WTC11 (cell line): ENCODE measurements around the gene MED15. TPM values are rescaled to one million over a fixed set of nuclear protein-coding genes. Genes with fewer than 3 reads are reported as not detected.

ENCODE experiments used
- ATAC-seq: fragments of 200-7000 bp; cut with Tn5 transposase; 2 replicates; pipeline ENCODE4 v1.10.0; 2021; ENCODE audit warnings: mild to moderate bottlenecking, moderate library complexity
- CTCF ChIA-PET: fragments of 300-600 bp; sonication (Branson Sonifier 250); formaldehyde crosslinking; loops from one replicate; lab custom pipeline; 2021; ENCODE audit warnings: antibody characterized with exemption; lab: Charles Lee
- POLR2A ChIA-PET: fragments of 350-600 bp; sonication (Branson Sonifier 250); formaldehyde crosslinking; loops from one replicate; lab custom pipeline; 2021; ENCODE audit warnings: antibody characterized with exemption; lab: Charles Lee
- DNase-seq: peaks from one replicate; pipeline ENCODE4 v3.0.0; 2021; ENCODE audit warnings: low spot score
- H3K27ac Mint-ChIP-seq: 2 replicates; pipeline ENCODE4 v1.8.0; 2021; ENCODE audit warnings: mixed read lengths
- H3K27me3 Mint-ChIP-seq: 2 replicates; pipeline ENCODE4 v1.8.0; 2021; ENCODE audit warnings: low read depth, mild to moderate bottlenecking, moderate library complexity, mixed read lengths
- H3K36me3 Mint-ChIP-seq: 2 replicates; pipeline ENCODE4 v1.8.0; 2021; ENCODE audit warnings: mixed read lengths
- H3K4me1 Mint-ChIP-seq: 2 replicates; pipeline ENCODE4 v1.8.0; 2022; ENCODE audit warnings: mixed read lengths
- H3K4me3 Mint-ChIP-seq: 2 replicates; pipeline ENCODE4 v1.8.0; 2021; ENCODE audit warnings: mild to moderate bottlenecking, moderate library complexity, mixed read lengths
- H3K9me3 Mint-ChIP-seq: 2 replicates; pipeline ENCODE4 v1.8.0; 2021; ENCODE audit warnings: mixed read lengths
- ELF4 ChIP-seq: sonication (generic); formaldehyde crosslinking; IDR thresholded peaks from 2 replicates; pipeline ENCODE4 v1.8.1; 2022; ENCODE audit warnings: low read depth, mild to moderate bottlenecking, moderate library complexity, missing genetic modification reagents
- KAT7 ChIP-seq: sonication (generic); formaldehyde crosslinking; IDR thresholded peaks from 2 replicates; pipeline ENCODE4 v1.8.1; 2023; ENCODE audit warnings: missing genetic modification reagents, mild to moderate bottlenecking, borderline replicate concordance
- MXD4 ChIP-seq: fragments of 250-450 bp; sonication (Bioruptor Pico); IDR thresholded peaks from 2 replicates; pipeline ENCODE4 v1.8.0; 2021; ENCODE audit warnings: mild to moderate bottlenecking, moderate library complexity, borderline replicate concordance
- MYBL2 ChIP-seq: sonication (generic); formaldehyde crosslinking; IDR thresholded peaks from 2 replicates; pipeline ENCODE4 v1.8.1; 2023; ENCODE audit warnings: mild to moderate bottlenecking, moderate library complexity, missing genetic modification reagents
- NFE2L1 ChIP-seq: sonication (generic); formaldehyde crosslinking; IDR thresholded peaks from 2 replicates; pipeline ENCODE4 v1.8.1; 2023; ENCODE audit warnings: missing genetic modification reagents
- NFYB ChIP-seq: sonication (generic); formaldehyde crosslinking; conservative IDR thresholded peaks from 2 replicates; pipeline ENCODE4 v1.8.0; 2022; ENCODE audit warnings: low read depth, missing genetic modification reagents
- OVOL2 ChIP-seq: fragments of 250-450 bp; sonication (Bioruptor Pico); IDR thresholded peaks from 2 replicates; pipeline ENCODE4 v1.9.0; 2021; ENCODE audit warnings: mild to moderate bottlenecking, borderline replicate concordance
- PRRX2 ChIP-seq: fragments of 250-450 bp; sonication (Bioruptor Pico); IDR thresholded peaks from 2 replicates; pipeline ENCODE4 v1.8.0; 2021; ENCODE audit warnings: mild to moderate bottlenecking
- TCF7 ChIP-seq: sonication (generic); formaldehyde crosslinking; IDR thresholded peaks from 2 replicates; pipeline ENCODE4 v1.8.0; 2022; ENCODE audit warnings: mild to moderate bottlenecking, low read depth, missing genetic modification reagents, moderate library complexity
- TP53 ChIP-seq: sonication (generic); formaldehyde crosslinking; IDR thresholded peaks from 2 replicates; pipeline ENCODE4 v1.8.1; 2023; ENCODE audit warnings: mild to moderate bottlenecking, missing genetic modification reagents
- ZNF416 ChIP-seq: fragments of 250-450 bp; sonication (Bioruptor Pico); IDR thresholded peaks from 2 replicates; pipeline ENCODE4 v1.9.0; 2021; ENCODE audit warnings: mild to moderate bottlenecking, inconsistent platforms
- total RNA-seq: library from RNA; stranded (reverse); gene quantifications from 3 replicates; pipeline ENCODE4 v1.2.3, GENCODE V29; 2021
- TF ChIP-seq, protein P1 (sequence below): sonication (generic); formaldehyde crosslinking; IDR thresholded peaks from 2 replicates; pipeline ENCODE4 v1.8.1; 2023; ENCODE audit warnings: mild to moderate bottlenecking, moderate library complexity, missing genetic modification reagents
- TF ChIP-seq, protein P2 (sequence below): sonication (generic); formaldehyde crosslinking; IDR thresholded peaks from 2 replicates; pipeline ENCODE4 v1.8.1; 2023; ENCODE audit warnings: mild to moderate bottlenecking, missing genetic modification reagents, borderline replicate concordance
- TF ChIP-seq, protein P3 (sequence below): sonication (generic); formaldehyde crosslinking; IDR thresholded peaks from 2 replicates; pipeline ENCODE4 v1.8.1; 2022; ENCODE audit warnings: mild to moderate bottlenecking, missing genetic modification reagents, moderate library complexity, borderline replicate concordance
- TF ChIP-seq, protein P4 (sequence below): sonication (generic); formaldehyde crosslinking; IDR thresholded peaks from 2 replicates; pipeline ENCODE4 v1.8.1; 2023; ENCODE audit warnings: mild to moderate bottlenecking, missing genetic modification reagents, moderate library complexity
- TF ChIP-seq, protein P5 (sequence below): sonication (generic); formaldehyde crosslinking; IDR thresholded peaks from 2 replicates; pipeline ENCODE4 v1.8.0; 2022; ENCODE audit warnings: mild to moderate bottlenecking, missing genetic modification reagents

Gene MED15
- total RNA-seq, 1 experiment from 2014 or later = 67.7 TPM

DNA sequence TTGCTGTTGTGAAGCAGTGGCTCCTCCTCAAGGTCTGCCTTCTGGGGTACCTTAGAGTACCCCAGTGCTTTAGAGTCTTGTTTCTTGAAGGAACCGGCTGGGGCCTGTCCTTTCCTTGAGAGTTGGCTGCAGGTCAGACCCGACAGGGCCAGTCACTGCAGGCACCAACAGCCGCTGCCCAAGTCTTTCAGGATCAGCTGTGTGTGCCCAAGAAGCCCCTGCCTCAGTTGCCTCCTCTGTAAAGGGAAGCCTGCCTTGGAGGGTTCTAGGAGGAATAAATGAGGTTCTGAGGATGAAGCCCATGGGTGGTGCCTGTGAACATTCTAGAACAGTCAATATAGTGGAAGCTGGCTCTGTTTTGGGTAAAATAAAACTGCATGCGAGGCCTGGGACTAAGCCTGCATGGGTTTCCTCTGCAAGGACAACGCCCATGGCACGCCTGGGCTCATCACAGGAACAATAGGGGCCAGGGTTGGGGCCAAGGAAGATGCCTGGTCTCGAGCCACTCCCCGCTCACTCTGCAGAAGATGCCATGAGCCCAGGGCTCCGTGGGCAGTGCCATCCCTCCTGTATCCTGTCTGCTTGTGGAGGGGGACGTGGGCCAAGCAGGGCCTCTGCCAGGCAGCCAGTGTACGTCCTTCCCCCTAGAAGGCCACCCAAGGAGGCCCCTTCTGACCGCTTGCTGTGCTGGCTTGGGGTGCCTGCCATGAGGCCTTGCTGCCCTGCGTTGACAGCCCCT is 81.6 kb downstream of the MED15 start:
- Mint-ChIP-seq H3K27ac (no peak overlapping the region), H3K27me3 (no peaks in the 10 kb centered on the region), H3K9me3 (no peaks in the 10 kb centered on the region), H3K4me1 (peaks cover 5% of the 10 kb centered on the region; the same call in 1 of the 2 replicates), H3K4me3 (no peak overlapping the region), H3K36me3 (peaks cover 2% of the 10 kb centered on the region; the same call in 1 of the 2 replicates)
- no peak for ATAC-seq
- ChIA-PET CTCF (interaction anchor here (1.0 to 1.5 kb wide), 4 partner anchors 25 to 295 kb away, joined by 4 to 7 read pairs (median 4); no protein-coding TSS in a partner anchor), POLR2A (no interaction called here)
- DNase-seq = no peak
- TF ChIP-seq TP53 (CRISPR knock-in tag) = no peak
- TF ChIP-seq, protein P1, sequence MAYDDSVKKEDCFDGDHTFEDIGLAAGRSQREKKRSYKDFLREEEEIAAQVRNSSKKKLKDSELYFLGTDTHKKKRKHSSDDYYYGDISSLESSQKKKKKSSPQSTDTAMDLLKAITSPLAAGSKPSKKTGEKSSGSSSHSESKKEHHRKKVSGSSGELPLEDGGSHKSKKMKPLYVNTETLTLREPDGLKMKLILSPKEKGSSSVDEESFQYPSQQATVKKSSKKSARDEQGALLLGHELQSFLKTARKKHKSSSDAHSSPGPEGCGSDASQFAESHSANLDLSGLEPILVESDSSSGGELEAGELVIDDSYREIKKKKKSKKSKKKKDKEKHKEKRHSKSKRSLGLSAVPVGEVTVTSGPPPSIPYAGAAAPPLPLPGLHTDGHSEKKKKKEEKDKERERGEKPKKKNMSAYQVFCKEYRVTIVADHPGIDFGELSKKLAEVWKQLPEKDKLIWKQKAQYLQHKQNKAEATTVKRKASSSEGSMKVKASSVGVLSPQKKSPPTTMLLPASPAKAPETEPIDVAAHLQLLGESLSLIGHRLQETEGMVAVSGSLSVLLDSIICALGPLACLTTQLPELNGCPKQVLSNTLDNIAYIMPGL (CRISPR knock-in tag) = no peak
- TF ChIP-seq NFYB = no peak
- TF ChIP-seq, protein P2, sequence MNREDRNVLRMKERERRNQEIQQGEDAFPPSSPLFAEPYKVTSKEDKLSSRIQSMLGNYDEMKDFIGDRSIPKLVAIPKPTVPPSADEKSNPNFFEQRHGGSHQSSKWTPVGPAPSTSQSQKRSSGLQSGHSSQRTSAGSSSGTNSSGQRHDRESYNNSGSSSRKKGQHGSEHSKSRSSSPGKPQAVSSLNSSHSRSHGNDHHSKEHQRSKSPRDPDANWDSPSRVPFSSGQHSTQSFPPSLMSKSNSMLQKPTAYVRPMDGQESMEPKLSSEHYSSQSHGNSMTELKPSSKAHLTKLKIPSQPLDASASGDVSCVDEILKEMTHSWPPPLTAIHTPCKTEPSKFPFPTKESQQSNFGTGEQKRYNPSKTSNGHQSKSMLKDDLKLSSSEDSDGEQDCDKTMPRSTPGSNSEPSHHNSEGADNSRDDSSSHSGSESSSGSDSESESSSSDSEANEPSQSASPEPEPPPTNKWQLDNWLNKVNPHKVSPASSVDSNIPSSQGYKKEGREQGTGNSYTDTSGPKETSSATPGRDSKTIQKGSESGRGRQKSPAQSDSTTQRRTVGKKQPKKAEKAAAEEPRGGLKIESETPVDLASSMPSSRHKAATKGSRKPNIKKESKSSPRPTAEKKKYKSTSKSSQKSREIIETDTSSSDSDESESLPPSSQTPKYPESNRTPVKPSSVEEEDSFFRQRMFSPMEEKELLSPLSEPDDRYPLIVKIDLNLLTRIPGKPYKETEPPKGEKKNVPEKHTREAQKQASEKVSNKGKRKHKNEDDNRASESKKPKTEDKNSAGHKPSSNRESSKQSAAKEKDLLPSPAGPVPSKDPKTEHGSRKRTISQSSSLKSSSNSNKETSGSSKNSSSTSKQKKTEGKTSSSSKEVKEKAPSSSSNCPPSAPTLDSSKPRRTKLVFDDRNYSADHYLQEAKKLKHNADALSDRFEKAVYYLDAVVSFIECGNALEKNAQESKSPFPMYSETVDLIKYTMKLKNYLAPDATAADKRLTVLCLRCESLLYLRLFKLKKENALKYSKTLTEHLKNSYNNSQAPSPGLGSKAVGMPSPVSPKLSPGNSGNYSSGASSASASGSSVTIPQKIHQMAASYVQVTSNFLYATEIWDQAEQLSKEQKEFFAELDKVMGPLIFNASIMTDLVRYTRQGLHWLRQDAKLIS (CRISPR knock-in tag) = no peak
- TF ChIP-seq OVOL2 (CRISPR knock-in tag) = no peak
- no peak for TF ChIP-seq KAT7
- TF ChIP-seq, protein P3, sequence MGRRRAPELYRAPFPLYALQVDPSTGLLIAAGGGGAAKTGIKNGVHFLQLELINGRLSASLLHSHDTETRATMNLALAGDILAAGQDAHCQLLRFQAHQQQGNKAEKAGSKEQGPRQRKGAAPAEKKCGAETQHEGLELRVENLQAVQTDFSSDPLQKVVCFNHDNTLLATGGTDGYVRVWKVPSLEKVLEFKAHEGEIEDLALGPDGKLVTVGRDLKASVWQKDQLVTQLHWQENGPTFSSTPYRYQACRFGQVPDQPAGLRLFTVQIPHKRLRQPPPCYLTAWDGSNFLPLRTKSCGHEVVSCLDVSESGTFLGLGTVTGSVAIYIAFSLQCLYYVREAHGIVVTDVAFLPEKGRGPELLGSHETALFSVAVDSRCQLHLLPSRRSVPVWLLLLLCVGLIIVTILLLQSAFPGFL (CRISPR knock-in tag) = no peak
- no peak for TF ChIP-seq MXD4
- TF ChIP-seq, protein P4, sequence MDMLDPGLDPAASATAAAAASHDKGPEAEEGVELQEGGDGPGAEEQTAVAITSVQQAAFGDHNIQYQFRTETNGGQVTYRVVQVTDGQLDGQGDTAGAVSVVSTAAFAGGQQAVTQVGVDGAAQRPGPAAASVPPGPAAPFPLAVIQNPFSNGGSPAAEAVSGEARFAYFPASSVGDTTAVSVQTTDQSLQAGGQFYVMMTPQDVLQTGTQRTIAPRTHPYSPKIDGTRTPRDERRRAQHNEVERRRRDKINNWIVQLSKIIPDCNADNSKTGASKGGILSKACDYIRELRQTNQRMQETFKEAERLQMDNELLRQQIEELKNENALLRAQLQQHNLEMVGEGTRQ = no peak
- no peak for TF ChIP-seq TCF7
- no peak for TF ChIP-seq MYBL2 (CRISPR knock-in tag)
- TF ChIP-seq ELF4 (CRISPR knock-in tag) = no peak
- no peak for TF ChIP-seq PRRX2 (CRISPR knock-in tag)
- TF ChIP-seq, protein P5, sequence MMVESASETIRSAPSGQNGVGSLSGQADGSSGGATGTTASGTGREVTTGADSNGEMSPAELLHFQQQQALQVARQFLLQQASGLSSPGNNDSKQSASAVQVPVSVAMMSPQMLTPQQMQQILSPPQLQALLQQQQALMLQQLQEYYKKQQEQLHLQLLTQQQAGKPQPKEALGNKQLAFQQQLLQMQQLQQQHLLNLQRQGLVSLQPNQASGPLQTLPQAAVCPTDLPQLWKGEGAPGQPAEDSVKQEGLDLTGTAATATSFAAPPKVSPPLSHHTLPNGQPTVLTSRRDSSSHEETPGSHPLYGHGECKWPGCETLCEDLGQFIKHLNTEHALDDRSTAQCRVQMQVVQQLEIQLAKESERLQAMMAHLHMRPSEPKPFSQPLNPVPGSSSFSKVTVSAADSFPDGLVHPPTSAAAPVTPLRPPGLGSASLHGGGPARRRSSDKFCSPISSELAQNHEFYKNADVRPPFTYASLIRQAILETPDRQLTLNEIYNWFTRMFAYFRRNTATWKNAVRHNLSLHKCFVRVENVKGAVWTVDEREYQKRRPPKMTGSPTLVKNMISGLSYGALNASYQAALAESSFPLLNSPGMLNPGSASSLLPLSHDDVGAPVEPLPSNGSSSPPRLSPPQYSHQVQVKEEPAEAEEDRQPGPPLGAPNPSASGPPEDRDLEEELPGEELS (CRISPR knock-in tag) = no peak
- no peak for TF ChIP-seq NFE2L1
- TF ChIP-seq ZNF416 (CRISPR knock-in tag) = no peak
